IMR-90 (cell line): ENCODE data around the gene RGS14. TPM values are rescaled to one million over a fixed set of nuclear protein-coding genes. Genes with fewer than 3 reads are reported as not detected.

ENCODE experiments used
- ATAC-seq: fragments of 200-7000 bp; cut with Tn5 transposase; 2 replicates; pipeline ENCODE4 v1.9.1; 2020; ENCODE audit warnings: low read depth, mild to moderate bottlenecking, moderate library complexity
- BruUV-seq: library from RNA; stranded (reverse); fragments of 400-500 nt; replicated peaks from 2 replicates; lab custom pipeline; 2021; lab: Mats Ljungman, UMichigan
- CTCF ChIA-PET: fragments of 300-600 bp; formaldehyde crosslinking; extraction: SDS; loops from one replicate; lab custom pipeline; 2021; ENCODE audit warnings: antibody characterized with exemption; lab: Yijun Ruan, JAX
- POLR2A ChIA-PET: fragments of 300-600 bp; sonication (Branson Sonifier 250); formaldehyde crosslinking; loops from one replicate; lab custom pipeline; 2022; ENCODE audit warnings: antibody characterized with exemption; ENCODE audit not compliant: unreplicated experiment; lab: Charles Lee
- DNase-seq: peaks from one replicate; pipeline ENCODE4 v3.0.0; 2013
- H2AFZ ChIP-seq: replicated peaks from 2 replicates; pipeline ENCODE3; 2013; ENCODE audit warnings: low read length, mild to moderate bottlenecking; ENCODE audit not compliant: poor library complexity
- H2AK5ac ChIP-seq: 2 replicates; pipeline ENCODE4 v1.6.1; 2013; ENCODE audit warnings: low read depth, low read length, inconsistent platforms
- H2AK9ac ChIP-seq: replicated peaks from 2 replicates; pipeline ENCODE3; 2013; ENCODE audit warnings: mild to moderate bottlenecking, low read depth, low read length, moderate library complexity; ENCODE audit not compliant: poor library complexity
- H2BK120ac ChIP-seq: 2 replicates; pipeline ENCODE4 v1.6.1; 2013; ENCODE audit warnings: low read depth, low read length, inconsistent platforms
- H2BK15ac ChIP-seq: 3 replicates; pipeline ENCODE4 v1.6.1; 2013; ENCODE audit warnings: low read depth, low read length, inconsistent platforms
- H2BK20ac ChIP-seq: 2 replicates; pipeline ENCODE4 v1.6.1; 2013; ENCODE audit warnings: low read depth, mild to moderate bottlenecking, inconsistent platforms, low read length, moderate library complexity
- H2BK5ac ChIP-seq: 2 replicates; pipeline ENCODE4 v1.6.1; 2013; ENCODE audit warnings: mild to moderate bottlenecking, low read depth, low read length, inconsistent platforms; ENCODE audit not compliant: poor library complexity, severe bottlenecking
- H3K14ac ChIP-seq: replicated peaks from 2 replicates; pipeline ENCODE4 v1.6.1; 2013; ENCODE audit warnings: low read depth, low read length, inconsistent platforms
- H3K18ac ChIP-seq: 2 replicates; pipeline ENCODE4 v1.6.1; 2013; ENCODE audit warnings: low read depth, low read length, control low read depth
- H3K23ac ChIP-seq: 2 replicates; pipeline ENCODE4 v1.6.1; 2013; ENCODE audit warnings: low read depth, low read length, inconsistent platforms
- H3K27ac ChIP-seq: 2 replicates; pipeline ENCODE4 v1.5.1; 2013; ENCODE audit warnings: mild to moderate bottlenecking, control low read depth, low read length; ENCODE audit not compliant: insufficient read depth
- H3K27me3 ChIP-seq: 2 replicates; pipeline ENCODE4 v1.6.1; 2013; ENCODE audit warnings: low read length; ENCODE audit not compliant: control insufficient read depth, insufficient read depth
- H3K36me3 ChIP-seq: 2 replicates; pipeline ENCODE4 v1.6.1; 2013; ENCODE audit warnings: low read length, mixed read lengths; ENCODE audit not compliant: control insufficient read depth, insufficient read depth
- H3K4ac ChIP-seq: 2 replicates; pipeline ENCODE4 v1.6.1; 2013; ENCODE audit warnings: low read depth, low read length, inconsistent platforms
- H3K4me1 ChIP-seq: 2 replicates; pipeline ENCODE4 v1.6.1; 2013; ENCODE audit warnings: low read length, mixed read lengths; ENCODE audit not compliant: control insufficient read depth, insufficient read depth
- H3K4me2 ChIP-seq: 2 replicates; pipeline ENCODE4 v1.6.1; 2013; ENCODE audit warnings: low read depth, mild to moderate bottlenecking, control low read depth, low read length, moderate library complexity
- H3K4me3 ChIP-seq: 2 replicates; pipeline ENCODE4 v1.5.1; 2013; ENCODE audit warnings: low read depth, mild to moderate bottlenecking, control low read depth, low read length, moderate library complexity; ENCODE audit not compliant: insufficient read depth
- H3K56ac ChIP-seq: 2 replicates; pipeline ENCODE4 v1.6.1; 2013; ENCODE audit warnings: low read length, inconsistent platforms; ENCODE audit not compliant: insufficient read depth; ENCODE audit errors: extremely low read depth
- H3K79me1 ChIP-seq, 2 experiments: 2 replicates each; pipeline ENCODE4 v1.6.1; 2013; ENCODE audit warnings: low read length in 2 of 2, inconsistent platforms in 1 of 2, low read depth in 1 of 2
- H3K9ac ChIP-seq: 2 replicates; pipeline ENCODE4 v1.6.1; 2013; ENCODE audit warnings: low read depth, low read length, control low read depth
- H3K9me1 ChIP-seq: 2 replicates; pipeline ENCODE4 v1.6.1; 2013; ENCODE audit warnings: low read length, inconsistent platforms; ENCODE audit not compliant: insufficient read depth
- H3K9me3 ChIP-seq: 2 replicates; pipeline ENCODE4 v1.6.1; 2013; ENCODE audit warnings: low read length; ENCODE audit not compliant: control insufficient read depth, insufficient read depth
- H4K20me1 ChIP-seq: 2 replicates; pipeline ENCODE4 v1.6.1; 2013; ENCODE audit warnings: low read length, inconsistent platforms; ENCODE audit not compliant: insufficient read depth
- H4K5ac ChIP-seq: 2 replicates; pipeline ENCODE4 v1.6.1; 2013; ENCODE audit warnings: mild to moderate bottlenecking, low read depth, low read length, control low read depth
- H4K8ac ChIP-seq, 2 experiments: 2 replicates each; pipeline ENCODE4 v1.6.1; 2013; ENCODE audit warnings: low read depth in 2 of 2, low read length in 2 of 2, control low read depth in 1 of 2, inconsistent platforms in 1 of 2
- H4K91ac ChIP-seq: 2 replicates; pipeline ENCODE4 v1.6.1; 2013; ENCODE audit warnings: low read depth, low read length, inconsistent platforms; ENCODE audit not compliant: insufficient read depth
- BHLHE40 ChIP-seq: fragments of 150-350 bp; IDR thresholded peaks from 2 replicates; pipeline ENCODE4 v1.6.1; 2016; ENCODE audit warnings: mild to moderate bottlenecking, low read depth, low read length
- CEBPB ChIP-seq: IDR thresholded peaks from 2 replicates; pipeline ENCODE4 v1.6.1; 2012; ENCODE audit warnings: low read depth, low read length, improper control_type of control experiment
- CHD1 ChIP-seq: IDR thresholded peaks from 2 replicates; pipeline ENCODE4 v1.6.1; 2012; ENCODE audit warnings: low read depth, low read length, improper control_type of control experiment
- MAFK ChIP-seq: IDR thresholded peaks from 2 replicates; pipeline ENCODE4 v1.6.1; 2012; ENCODE audit warnings: low read depth, low read length, improper control_type of control experiment
- MXI1 ChIP-seq: IDR thresholded peaks from 2 replicates; pipeline ENCODE4 v1.6.1; 2012; ENCODE audit warnings: low read depth, mild to moderate bottlenecking, low read length, moderate library complexity, borderline replicate concordance
- NFE2L2 ChIP-seq: fragments of 150-350 bp; IDR thresholded peaks from 2 replicates; pipeline ENCODE4 v1.6.1; 2016; ENCODE audit warnings: low read depth, mild to moderate bottlenecking, low read length
- RCOR1 ChIP-seq: IDR thresholded peaks from 2 replicates; pipeline ENCODE4 v1.6.1; 2012; ENCODE audit warnings: mild to moderate bottlenecking, low read length, improper control_type of control experiment; ENCODE audit not compliant: insufficient replicate concordance
- RFX5 ChIP-seq: IDR thresholded peaks from 2 replicates; pipeline ENCODE4 v1.8.0; 2012; ENCODE audit warnings: low read depth, mild to moderate bottlenecking, low read length, moderate library complexity
- SMC3 ChIP-seq: fragments of 150-350 bp; IDR thresholded peaks from 2 replicates; pipeline ENCODE4 v1.6.1; 2016; ENCODE audit warnings: low read depth, mild to moderate bottlenecking, antibody characterized with exemption, low read length, moderate library complexity
- WGBS, 2 experiments: methylation state at CpG; one replicate each; pipeline versions ENCODE4 v1.1.5 to v1.1.7; 2013; ENCODE audit warnings: missing lambda C conversion rate in 2 of 2; ENCODE audit not compliant: insufficient read length in 1 of 2; ENCODE audit errors: extremely low coverage in 2 of 2; 5-methylcytosine and 5-hydroxymethylcytosine counted together
- dilution Hi-C: fragments of 300-500 bp; cut with HindIII; formaldehyde crosslinking; loops from one replicate; pipeline ENCODE4 v1.14.3; 2018; ENCODE audit warnings: low sequenced_read_pairs; ENCODE audit not compliant: unreplicated experiment
- in situ Hi-C: fragments of 300-500 bp; cut with MboI; formaldehyde crosslinking; loops from 3 replicates; pipeline ENCODE4 v1.14.3; 2019; ENCODE audit warnings: low sequenced_read_pairs, inconsistent platforms, mixed read lengths
- intact Hi-C: fragments of 100-400 bp; cut with micrococcal nuclease; formaldehyde crosslinking; loops from 2 replicates; pipeline ENCODE4 v1.10.0; 2022
- polyA plus RNA-seq, 3 experiments: library from polyadenylated mRNA; depleted of rRNA; stranded (reverse); fragments of >200 nt; gene quantifications; 2 replicates each; pipeline ENCODE4 v1.2.3, GENCODE V29; 2012; ENCODE audit warnings: low replicate concordance in 1 of 3
- total RNA-seq: library from RNA; depleted of rRNA; stranded (reverse); fragments of >200 nt; gene quantifications from 2 replicates; pipeline ENCODE4 v1.2.3, GENCODE V29; 2012
- TF ChIP-seq, protein P1 (sequence below): conservative IDR thresholded peaks from 2 replicates; pipeline ENCODE4 v1.5.1; 2012; ENCODE audit warnings: mild to moderate bottlenecking, low read depth, low read length, improper control_type of control experiment
- TF ChIP-seq, protein P2 (sequence below): fragments of 150-350 bp; IDR thresholded peaks from 2 replicates; pipeline ENCODE4 v1.6.1; 2016; ENCODE audit warnings: low read depth, mild to moderate bottlenecking, low read length, moderate library complexity, borderline replicate concordance
- TF ChIP-seq, protein P3 (sequence below): fragments of 150-350 bp; IDR thresholded peaks from 2 replicates; pipeline ENCODE4 v1.6.1; 2017; ENCODE audit warnings: mild to moderate bottlenecking, antibody characterized with exemption, low read length, low read depth

RGS14 gene
- total and polyA plus RNA-seq, 2 of the 4 experiments (the other 2 are of a cell fraction): 1.1 to 6.5 TPM

DNA sequence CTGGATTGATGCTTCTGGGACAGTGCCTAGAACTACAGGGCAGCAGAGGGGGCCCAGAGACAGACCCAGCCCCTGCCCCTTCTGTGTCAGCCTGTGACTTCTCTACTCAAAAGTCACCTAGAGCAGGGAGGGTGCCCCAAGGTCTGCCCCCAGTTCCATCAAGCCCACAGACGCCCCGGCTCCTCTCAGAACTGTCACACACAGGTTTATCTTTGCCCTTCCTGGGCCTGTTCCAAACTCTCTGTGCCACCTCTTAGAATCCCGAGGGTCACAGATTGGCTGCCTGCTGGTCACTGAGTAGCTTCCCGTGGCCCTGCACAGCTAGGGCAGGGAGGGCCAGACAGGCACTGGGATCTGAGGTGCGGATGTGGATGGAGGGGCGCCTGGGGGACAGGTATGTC lies 1.7 kb downstream of the RGS14 start:
- ChIA-PET CTCF (no interaction called here), POLR2A (no interaction called here)
- Histone ChIP-seq H3K18ac (no peak overlapping the region), H2BK120ac (no peak overlapping the region), H2BK15ac (no peak overlapping the region), H4K91ac (no peak overlapping the region), H3K79me1 (no peaks in the 10 kb centered on the region), H4K20me1 (no peaks in the 10 kb centered on the region), H3K23ac (no peak overlapping the region), H3K4me3 (no peak overlapping the region), H3K4me1 (no peaks in the 10 kb centered on the region), H3K9me3 (peaks cover 2% of the 10 kb centered on the region; the same call in 1 of the 2 replicates), H4K8ac (no peak overlapping the region), H3K56ac (no peak overlapping the region), H3K36me3 (no peaks in the 10 kb centered on the region), H2BK5ac (no peak overlapping the region), H2AK9ac (no peak overlapping the region), H3K14ac (no peak overlapping the region), H3K4me2 (no peak overlapping the region), H3K4ac (no peak overlapping the region), H4K5ac (no peak overlapping the region), H3K9me1 (no peaks in the 10 kb centered on the region), H3K9ac (no peak overlapping the region), H2AK5ac (no peak overlapping the region), H3K27me3 (peaks cover 26% of the 10 kb centered on the region), H3K27ac (no peak overlapping the region), H2BK20ac (no peak overlapping the region), H2AFZ (no peak overlapping the region)
- WGBS, 2 experiments: 0% methylated on average over 1 of the region's 6 CpGs; no CpG with 5 or more reads in 1 of the 2 experiments
- ATAC-seq: no peak
- DNase-seq: no peak
- intact Hi-C loops (no loop called here), in situ Hi-C loops (no loop called here), dilution Hi-C loops (no loop called here)
- BruUV-seq: no TSS peak
- TF ChIP-seq, protein P1, sequence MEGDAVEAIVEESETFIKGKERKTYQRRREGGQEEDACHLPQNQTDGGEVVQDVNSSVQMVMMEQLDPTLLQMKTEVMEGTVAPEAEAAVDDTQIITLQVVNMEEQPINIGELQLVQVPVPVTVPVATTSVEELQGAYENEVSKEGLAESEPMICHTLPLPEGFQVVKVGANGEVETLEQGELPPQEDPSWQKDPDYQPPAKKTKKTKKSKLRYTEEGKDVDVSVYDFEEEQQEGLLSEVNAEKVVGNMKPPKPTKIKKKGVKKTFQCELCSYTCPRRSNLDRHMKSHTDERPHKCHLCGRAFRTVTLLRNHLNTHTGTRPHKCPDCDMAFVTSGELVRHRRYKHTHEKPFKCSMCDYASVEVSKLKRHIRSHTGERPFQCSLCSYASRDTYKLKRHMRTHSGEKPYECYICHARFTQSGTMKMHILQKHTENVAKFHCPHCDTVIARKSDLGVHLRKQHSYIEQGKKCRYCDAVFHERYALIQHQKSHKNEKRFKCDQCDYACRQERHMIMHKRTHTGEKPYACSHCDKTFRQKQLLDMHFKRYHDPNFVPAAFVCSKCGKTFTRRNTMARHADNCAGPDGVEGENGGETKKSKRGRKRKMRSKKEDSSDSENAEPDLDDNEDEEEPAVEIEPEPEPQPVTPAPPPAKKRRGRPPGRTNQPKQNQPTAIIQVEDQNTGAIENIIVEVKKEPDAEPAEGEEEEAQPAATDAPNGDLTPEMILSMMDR: no peak
- no peak for TF ChIP-seq MXI1
- no peak for TF ChIP-seq SMC3
- TF ChIP-seq, protein P2, sequence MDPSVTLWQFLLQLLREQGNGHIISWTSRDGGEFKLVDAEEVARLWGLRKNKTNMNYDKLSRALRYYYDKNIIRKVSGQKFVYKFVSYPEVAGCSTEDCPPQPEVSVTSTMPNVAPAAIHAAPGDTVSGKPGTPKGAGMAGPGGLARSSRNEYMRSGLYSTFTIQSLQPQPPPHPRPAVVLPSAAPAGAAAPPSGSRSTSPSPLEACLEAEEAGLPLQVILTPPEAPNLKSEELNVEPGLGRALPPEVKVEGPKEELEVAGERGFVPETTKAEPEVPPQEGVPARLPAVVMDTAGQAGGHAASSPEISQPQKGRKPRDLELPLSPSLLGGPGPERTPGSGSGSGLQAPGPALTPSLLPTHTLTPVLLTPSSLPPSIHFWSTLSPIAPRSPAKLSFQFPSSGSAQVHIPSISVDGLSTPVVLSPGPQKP: no peak
- TF ChIP-seq RFX5: no peak
- no peak for TF ChIP-seq MAFK
- TF ChIP-seq, protein P3, sequence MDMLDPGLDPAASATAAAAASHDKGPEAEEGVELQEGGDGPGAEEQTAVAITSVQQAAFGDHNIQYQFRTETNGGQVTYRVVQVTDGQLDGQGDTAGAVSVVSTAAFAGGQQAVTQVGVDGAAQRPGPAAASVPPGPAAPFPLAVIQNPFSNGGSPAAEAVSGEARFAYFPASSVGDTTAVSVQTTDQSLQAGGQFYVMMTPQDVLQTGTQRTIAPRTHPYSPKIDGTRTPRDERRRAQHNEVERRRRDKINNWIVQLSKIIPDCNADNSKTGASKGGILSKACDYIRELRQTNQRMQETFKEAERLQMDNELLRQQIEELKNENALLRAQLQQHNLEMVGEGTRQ: no peak
- TF ChIP-seq BHLHE40: no peak
- TF ChIP-seq RCOR1: no peak
- no peak for TF ChIP-seq NFE2L2
- TF ChIP-seq CHD1: no peak
- TF ChIP-seq CEBPB: no peak
